GM19023 (cell line): ENCODE data around the gene DNAJC1.
"Not testable (repeated sequence)": the region's sequence is repeated elsewhere in the genome, so short reads cannot be mapped to it uniquely, and the experiment has no call there.

ENCODE experiments used
- ATAC-seq: cut with Tn5 transposase; IDR thresholded peaks from one replicate; pipeline ENCODE4 v1.9.1; 2021; ENCODE audit warnings: mild to moderate bottlenecking, moderate library complexity; ENCODE audit not compliant: unreplicated experiment

DNAJC1 gene

GRCh38 chr10:21733710-21734109 is 269.8 kb downstream of the DNAJC1 start:
- no peak for ATAC-seq

GRCh38 chr10:21732067-21732772 is 271.3 kb downstream of the DNAJC1 start:
- ATAC-seq: no peak

GRCh38 chr10:21728618-21729017 is 274.9 kb downstream of the DNAJC1 start:
- no peak for ATAC-seq

DNA sequence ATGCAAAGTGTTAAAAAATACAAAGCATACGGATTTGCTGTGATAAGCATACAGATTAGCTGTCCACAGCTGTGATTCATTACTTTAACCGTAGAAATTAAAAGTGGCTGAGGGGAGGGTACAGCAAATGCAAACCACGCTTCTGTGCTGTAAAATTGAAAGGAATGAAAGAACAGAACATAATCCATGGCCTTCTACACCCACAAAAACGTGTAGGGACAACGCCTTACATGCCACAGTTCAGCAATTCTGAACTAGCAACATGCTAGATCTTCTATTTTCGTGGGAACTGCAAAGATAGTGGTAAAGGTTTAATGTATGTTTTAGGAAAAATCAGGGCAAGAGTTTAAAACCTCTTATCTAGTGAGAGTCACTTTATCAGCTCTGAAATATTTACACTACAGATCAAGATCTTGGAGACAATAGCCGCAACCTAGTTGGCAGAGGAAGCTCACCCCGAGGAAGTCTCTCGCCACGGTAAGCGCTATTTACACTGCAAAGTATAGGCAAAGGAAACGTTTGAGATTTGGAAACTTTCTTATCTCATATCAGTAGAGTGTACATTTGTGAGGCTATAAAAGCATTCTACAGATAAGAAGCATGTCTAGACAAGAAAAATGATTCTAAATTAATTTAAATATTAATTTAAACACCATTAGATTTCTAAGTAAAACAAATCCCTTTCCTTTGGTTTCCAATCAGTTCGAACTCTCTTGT is 275.9 kb downstream of the DNAJC1 start:
- ATAC-seq: no peak

DNA sequence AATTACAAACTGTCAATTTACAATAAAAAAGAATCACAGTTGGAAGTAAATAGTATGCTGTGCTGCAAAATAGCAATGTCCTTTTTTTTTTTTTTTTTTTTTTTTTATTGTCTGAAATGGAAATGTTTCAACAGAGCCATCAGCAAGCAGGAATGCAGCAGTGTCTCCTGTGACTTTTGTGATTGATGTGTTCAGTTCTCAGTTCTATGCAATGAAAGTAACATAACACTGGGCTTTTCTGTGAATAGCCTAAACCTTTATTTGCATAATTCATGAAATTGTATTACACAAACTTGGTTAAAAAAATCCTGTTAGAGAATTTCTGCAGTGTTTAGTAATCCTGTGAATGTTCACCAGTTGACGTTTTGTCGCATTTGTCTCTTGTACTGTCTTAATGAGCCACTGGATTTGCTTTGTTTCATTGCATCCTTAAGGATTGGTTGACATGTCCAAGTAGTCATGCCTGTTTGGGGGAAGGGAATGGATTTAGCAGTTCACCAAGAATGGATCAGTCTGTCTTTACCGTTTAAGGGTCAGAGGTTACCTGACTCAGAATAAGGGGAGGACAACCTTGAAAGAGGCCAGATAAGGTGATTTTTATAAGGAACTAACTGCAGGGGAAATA is 276.8 kb downstream of the DNAJC1 start:
- no peak for ATAC-seq

DNA sequence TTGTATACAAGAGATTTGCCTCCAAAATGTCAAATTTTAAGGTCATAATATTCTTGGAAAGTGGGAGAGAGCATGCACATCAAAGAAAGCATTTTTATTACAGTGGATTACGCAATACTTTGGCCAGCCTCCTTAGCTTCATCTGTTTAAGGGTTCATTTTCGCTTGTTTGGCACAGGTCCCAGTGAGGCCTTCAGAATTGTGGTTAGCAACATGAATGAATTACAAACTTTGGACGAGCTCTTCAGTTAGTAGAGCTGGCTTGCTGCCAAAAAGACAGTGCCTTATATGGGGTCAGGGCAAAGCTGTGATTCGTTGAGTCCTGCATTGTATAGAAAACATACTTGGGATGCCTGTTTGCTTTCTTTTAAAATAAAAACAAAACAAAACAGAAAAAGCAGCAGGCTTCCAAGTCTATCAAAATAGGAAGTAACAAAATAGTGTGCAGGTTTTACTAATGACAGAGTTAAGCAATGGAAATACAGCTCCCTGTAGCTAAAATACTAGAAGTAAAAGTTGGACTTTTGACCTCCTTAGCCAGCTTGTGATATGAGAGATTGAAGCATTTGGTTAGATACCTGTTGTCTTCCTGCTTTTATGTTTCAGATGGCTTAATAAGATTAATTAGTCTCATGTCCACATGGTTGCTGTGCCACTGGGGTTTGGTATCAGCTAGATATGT is 278.7 kb downstream of the DNAJC1 start:
- peak; percentile 90 for ATAC-seq

GRCh38 chr10:21724020-21724589 is 279.4 kb downstream of the DNAJC1 start:
- ATAC-seq: no peak

DNA sequence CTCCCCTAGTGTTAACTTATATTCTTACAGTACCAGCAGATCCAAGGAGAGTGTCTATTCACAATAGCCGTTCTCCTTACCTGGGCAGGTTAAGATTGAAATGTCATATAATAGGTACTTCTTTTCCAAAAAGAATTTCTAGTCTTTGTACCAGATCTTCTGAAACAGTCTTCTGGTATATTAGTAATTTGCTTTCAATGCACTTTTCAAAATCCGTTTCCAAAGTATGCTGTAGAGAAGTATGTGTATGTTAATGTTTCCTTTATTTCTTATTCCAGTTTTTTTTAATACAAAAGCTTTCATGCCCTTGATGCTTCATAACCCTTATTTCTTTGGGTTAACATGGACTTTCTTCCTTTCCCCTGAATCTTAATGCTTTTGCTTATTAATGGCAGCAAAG is 281.3 kb downstream of the DNAJC1 start:
- no peak for ATAC-seq

GRCh38 chr10:21721000-21721665 is 282.4 kb downstream of the DNAJC1 start:
- no peak for ATAC-seq

- ATAC-seq: no peak
These were observed 283.4 kb downstream of the DNAJC1 start for GRCh38 chr10:21720090-21720489.

GRCh38 chr10:21719502-21719901 is 284.0 kb downstream of the DNAJC1 start:
- no peak for ATAC-seq

- ATAC-seq: not testable (repeated sequence)
These were observed 286.0 kb downstream of the DNAJC1 start for GRCh38 chr10:21717437-21718054.

GRCh38 chr10:21715531-21716195 is 287.9 kb downstream of the DNAJC1 start:
- ATAC-seq: no peak

- ATAC-seq: no peak
These were observed 290.6 kb downstream of the DNAJC1 start for GRCh38 chr10:21712975-21713374.

DNA sequence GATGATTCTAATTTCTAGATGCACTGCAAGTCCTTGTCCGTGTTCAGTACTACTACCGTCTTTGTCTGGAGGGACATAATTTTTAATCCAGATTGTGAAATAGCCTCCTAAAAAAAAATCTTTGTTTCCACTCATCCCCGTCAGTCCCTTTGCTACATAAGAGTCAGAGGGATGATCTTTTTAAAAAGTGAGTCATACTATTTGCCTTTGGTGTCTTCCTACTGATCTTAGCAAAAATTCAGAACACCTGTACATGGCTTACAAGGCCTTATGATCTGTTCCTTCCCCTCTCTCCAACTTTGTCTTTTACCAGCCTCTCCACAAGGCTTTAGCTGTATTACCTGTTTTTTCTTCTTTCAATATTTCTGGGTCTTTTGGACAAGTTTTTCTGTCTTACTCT is 296.0 kb downstream of the DNAJC1 start:
- ATAC-seq: no peak
